Activated naive CD8-positive, alpha-beta T cell treated with anti-CD3 and anti-CD28 coated beads, Interleukin-2, amount 50 U/mL, for 16 hours (primary cell): Measurements from ENCODE around the gene OR10V1.
A peak's percentile ranks its signal among the peaks of the same experiment; 100 is the strongest.

ENCODE experiments used
- DNase-seq: peaks from one replicate; pipeline ENCODE4 v3.0.0-alpha.2; 2020; ENCODE audit warnings: low read depth, low spot score

OR10V1 gene

DNA sequence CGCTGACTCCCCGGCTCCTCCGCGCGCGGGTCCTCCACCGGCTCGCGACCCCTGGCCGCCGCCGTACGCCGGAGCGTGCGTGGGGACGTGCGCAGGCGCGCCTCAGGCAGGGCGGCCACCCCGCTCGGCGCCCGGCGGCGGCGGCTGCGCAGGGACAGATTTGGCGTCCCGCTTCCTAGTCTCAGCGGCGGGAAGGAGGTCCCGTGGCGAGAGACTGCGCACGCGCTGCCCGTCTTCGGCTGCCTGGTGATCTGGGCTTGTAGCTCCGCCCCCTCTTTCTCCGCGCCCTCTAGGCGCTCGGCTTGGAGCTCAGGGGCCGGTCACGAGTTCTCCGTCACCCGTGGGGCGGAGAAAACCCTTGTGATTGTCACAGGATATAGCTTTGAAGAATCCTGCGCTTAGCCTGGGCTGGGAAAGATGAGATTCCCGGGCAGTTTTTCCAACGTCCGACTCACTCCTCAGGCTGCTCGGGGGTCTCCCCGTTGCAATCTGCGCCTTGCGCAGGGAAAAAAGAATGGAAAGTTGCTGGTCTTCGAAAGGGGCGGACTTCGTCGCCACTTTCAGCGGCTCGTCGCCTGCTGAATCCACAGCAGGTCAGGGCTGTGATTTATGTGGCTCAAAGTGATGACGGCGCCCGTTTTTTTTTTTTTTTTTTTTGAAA lies 44.6 kb downstream of the OR10V1 start, which contains the start of gene PATL1:
Gene PATL1 (minus strand): TSS at position 88 of the 661 bp plus-strand sequence. CDS start 142 bp downstream, outside the sequence.
- DNase-seq, result peak; percentile 97

DNA sequence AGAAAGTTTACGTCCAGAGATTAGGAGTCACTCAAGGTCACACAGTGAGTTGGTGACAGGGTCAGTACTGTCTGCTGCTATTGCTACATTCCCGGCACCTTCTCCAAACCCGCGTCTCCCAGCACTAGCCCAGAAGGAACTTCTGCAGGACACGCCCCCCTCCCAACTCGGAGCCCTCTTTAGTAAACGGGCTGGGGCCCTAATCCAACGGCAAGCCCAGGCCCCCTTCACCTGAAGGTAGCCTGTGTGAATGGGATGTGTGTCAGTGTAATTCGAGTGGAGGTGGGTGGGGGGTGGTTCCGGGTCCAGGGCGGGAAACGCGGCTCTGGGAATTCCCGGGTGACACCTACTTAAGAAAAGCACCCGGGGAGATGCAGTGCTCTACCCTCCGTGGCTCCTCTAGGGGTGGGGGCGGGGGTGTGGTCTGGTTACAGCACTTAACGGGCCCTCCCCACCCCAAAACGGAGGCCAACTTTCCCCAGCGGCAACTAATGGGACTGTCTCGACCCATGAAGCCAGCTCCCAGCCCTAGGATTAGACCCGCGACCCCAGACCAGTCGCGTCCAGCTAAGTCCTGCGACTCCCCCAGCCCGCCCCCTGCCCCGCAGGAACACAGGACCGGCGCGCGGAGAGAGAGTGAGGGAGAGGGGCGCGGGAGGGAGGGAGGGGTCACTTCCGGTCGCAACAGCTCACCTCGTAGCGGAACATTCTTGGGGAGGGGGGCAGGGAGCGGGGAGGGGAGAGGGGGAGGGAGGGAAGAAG lies 45.3 kb downstream of the OR10V1 start:
- DNase-seq, result peak; percentile 41

DNA sequence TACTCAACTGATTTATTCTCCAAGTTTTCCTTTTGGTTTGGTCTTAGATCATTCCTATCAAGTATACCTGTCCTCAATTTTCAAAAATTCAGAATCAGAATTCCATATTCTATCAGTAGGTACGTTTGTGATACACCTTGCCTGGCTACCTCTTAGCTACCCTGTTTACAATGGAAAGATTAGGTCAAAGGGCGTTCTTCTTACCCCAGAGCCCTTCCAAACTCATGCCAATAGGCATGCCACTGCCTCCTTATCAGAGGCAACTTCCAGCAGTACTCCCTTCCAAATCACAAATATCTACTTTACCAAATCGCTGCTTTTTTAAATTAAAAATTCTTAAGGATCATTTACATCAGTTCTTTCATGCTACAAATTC lies 45.8 kb downstream of the OR10V1 start:
- no peak for DNase-seq

DNA sequence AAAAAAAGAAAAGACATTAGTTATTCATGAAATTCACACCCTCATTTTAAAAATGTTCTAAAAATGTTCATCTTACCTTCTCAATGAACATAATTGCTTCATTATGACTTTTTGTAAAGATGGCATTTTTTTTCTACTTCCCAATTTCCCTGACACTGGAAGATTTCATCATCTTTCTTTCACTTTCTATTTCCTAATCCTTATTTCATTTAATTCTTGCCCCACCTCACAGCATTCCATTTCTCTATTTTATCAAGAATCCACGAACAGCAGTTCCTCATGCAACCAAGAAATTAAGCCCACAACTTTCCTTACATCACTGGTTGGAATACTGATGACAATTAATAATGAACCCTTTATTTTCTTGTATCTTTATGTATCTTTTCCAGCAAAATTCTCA lies 46.7 kb downstream of the OR10V1 start:
- DNase-seq, result no peak
